GM18526 (cell line): ENCODE results near the gene SMIM22.

Experiments used
- POLR2A ChIP-seq: IDR thresholded peaks from 3 replicates; pipeline ENCODE4 v1.6.1; 2011; ENCODE audit not compliant: insufficient read length; ENCODE audit errors: extremely low read depth

The SMIM22 gene

GRCh38 chr16:4795181-4795827 lies at the start of gene SMIM22:
Gene SMIM22, plus strand, starts transcription at chr16:4795369. Its CDS starts 366 bp downstream, at chr16:4795735.
- no peak for TF ChIP-seq POLR2A

- no peak for TF ChIP-seq POLR2A
Observed at GRCh38 chr16:4746215-4746614, 49.0 kb upstream of the SMIM22 start.

GRCh38 chr16:4746991-4747574 lies 48.1 kb upstream of the SMIM22 start:
- TF ChIP-seq POLR2A: no peak

GRCh38 chr16:4747906-4748681 lies 47.1 kb upstream of the SMIM22 start:
- TF ChIP-seq POLR2A: no peak

- no peak for TF ChIP-seq POLR2A
Observed at GRCh38 chr16:4748682-4749411, 46.3 kb upstream of the SMIM22 start.

GRCh38 chr16:4749700-4750257 lies 45.4 kb upstream of the SMIM22 start:
- TF ChIP-seq POLR2A: no peak

GRCh38 chr16:4750896-4751295 lies 44.3 kb upstream of the SMIM22 start:
- no peak for TF ChIP-seq POLR2A

GRCh38 chr16:4752351-4753100 lies 42.6 kb upstream of the SMIM22 start:
- TF ChIP-seq POLR2A: no peak

- TF ChIP-seq POLR2A: no peak
Observed at GRCh38 chr16:4753227-4753626, 41.9 kb upstream of the SMIM22 start.

GRCh38 chr16:4754865-4755264 lies 40.3 kb upstream of the SMIM22 start:
- TF ChIP-seq POLR2A: no peak

- TF ChIP-seq POLR2A: no peak
Observed at GRCh38 chr16:4755687-4756086, 39.5 kb upstream of the SMIM22 start.

- TF ChIP-seq POLR2A: no peak
Observed at GRCh38 chr16:4760221-4760910, 34.8 kb upstream of the SMIM22 start.

- TF ChIP-seq POLR2A: no peak
Observed at GRCh38 chr16:4762205-4762604, 33.0 kb upstream of the SMIM22 start.

- TF ChIP-seq POLR2A: no peak
Observed at GRCh38 chr16:4763791-4764190, 31.4 kb upstream of the SMIM22 start.
